Measurements from ENCODE around the gene SLC16A5. TPM values are rescaled to one million over a fixed set of nuclear protein-coding genes. Genes with fewer than 3 reads are reported as not detected.

The SLC16A5 gene
- total and polyA plus RNA-seq, 10 of the 15 experiments (the other 5 are each of a cell fraction or from before 2014, with no cell fraction given) = 0.03 to 3.1 (median 0.96) TPM

GRCh38 chr17:75131278-75132017 lies 43.7 kb downstream of the SLC16A5 start, which contains the start of gene NT5C (continued):
- TF ChIP-seq ATF2 (IDR thresholded peaks at IDR 0.05; ENCODE audit: low read length) (no peak), ETV6 (conservative IDR thresholded peaks at IDR 0.05 in 1 of 2, IDR thresholded peaks at IDR 0.05 in 1 of 2; ENCODE audit: borderline replicate concordance in 1 of 2, low read depth in 1 of 2) (no peak), ZBTB11 (CRISPR knock-in tag; IDR thresholded peaks at IDR 0.05) (no peak), TARDBP (IDR thresholded peaks at IDR 0.05; ENCODE audit: borderline replicate concordance) (no peak), IKZF1 (conservative IDR thresholded peaks at IDR 0.05) (peak; percentile 99), POLR2AphosphoS5 (IDR thresholded peaks at IDR 0.05; ENCODE audit: low read length) (peak; percentile 90), KAT2A (conservative IDR thresholded peaks at IDR 0.05; ENCODE audit: control insufficient read depth, low read depth, low read length) (no peak), FOXM1 (IDR thresholded peaks at IDR 0.05; ENCODE audit: low read depth, low read length) (no peak), JUNB (IDR thresholded peaks at IDR 0.05) (no peak), RBBP5 (conservative IDR thresholded peaks at IDR 0.05) (no peak), BRCA1 (IDR thresholded peaks at IDR 0.05; ENCODE audit: low read depth, low read length) (no peak), ELK1 (IDR thresholded peaks at IDR 0.05; ENCODE audit: low read depth, low read length) (peak; percentile 82), MYC (IDR thresholded peaks at IDR 0.05; ENCODE audit: insufficient read depth, insufficient read length, insufficient replicate concordance, low read length, severe bottlenecking) (peak; percentile 82), RFX5 (IDR thresholded peaks at IDR 0.05; ENCODE audit: low read depth, low read length) (no peak), SREBF2 (IDR thresholded peaks at IDR 0.05; ENCODE audit: low read length) (no peak), SRF (IDR thresholded peaks at IDR 0.05; ENCODE audit: low read depth in 2 of 2, low read length in 2 of 2) (0 out of 4 replicates have a peak, but pooled peaks of 1 of the 2 experiments have one; percentile 5), PAX8 (IDR thresholded peaks at IDR 0.05) (no peak)
- TF ChIP-seq, protein P1, sequence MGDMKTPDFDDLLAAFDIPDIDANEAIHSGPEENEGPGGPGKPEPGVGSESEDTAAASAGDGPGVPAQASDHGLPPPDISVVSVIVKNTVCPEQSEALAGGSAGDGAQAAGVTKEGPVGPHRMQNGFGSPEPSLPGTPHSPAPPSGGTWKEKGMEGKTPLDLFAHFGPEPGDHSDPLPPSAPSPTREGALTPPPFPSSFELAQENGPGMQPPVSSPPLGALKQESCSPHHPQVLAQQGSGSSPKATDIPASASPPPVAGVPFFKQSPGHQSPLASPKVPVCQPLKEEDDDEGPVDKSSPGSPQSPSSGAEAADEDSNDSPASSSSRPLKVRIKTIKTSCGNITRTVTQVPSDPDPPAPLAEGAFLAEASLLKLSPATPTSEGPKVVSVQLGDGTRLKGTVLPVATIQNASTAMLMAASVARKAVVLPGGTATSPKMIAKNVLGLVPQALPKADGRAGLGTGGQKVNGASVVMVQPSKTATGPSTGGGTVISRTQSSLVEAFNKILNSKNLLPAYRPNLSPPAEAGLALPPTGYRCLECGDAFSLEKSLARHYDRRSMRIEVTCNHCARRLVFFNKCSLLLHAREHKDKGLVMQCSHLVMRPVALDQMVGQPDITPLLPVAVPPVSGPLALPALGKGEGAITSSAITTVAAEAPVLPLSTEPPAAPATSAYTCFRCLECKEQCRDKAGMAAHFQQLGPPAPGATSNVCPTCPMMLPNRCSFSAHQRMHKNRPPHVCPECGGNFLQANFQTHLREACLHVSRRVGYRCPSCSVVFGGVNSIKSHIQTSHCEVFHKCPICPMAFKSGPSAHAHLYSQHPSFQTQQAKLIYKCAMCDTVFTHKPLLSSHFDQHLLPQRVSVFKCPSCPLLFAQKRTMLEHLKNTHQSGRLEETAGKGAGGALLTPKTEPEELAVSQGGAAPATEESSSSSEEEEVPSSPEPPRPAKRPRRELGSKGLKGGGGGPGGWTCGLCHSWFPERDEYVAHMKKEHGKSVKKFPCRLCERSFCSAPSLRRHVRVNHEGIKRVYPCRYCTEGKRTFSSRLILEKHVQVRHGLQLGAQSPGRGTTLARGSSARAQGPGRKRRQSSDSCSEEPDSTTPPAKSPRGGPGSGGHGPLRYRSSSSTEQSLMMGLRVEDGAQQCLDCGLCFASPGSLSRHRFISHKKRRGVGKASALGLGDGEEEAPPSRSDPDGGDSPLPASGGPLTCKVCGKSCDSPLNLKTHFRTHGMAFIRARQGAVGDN (IDR thresholded peaks at IDR 0.05) = peak; percentile 95
- TF ChIP-seq, protein P2, sequence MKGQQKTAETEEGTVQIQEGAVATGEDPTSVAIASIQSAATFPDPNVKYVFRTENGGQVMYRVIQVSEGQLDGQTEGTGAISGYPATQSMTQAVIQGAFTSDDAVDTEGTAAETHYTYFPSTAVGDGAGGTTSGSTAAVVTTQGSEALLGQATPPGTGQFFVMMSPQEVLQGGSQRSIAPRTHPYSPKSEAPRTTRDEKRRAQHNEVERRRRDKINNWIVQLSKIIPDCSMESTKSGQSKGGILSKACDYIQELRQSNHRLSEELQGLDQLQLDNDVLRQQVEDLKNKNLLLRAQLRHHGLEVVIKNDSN (IDR thresholded peaks at IDR 0.05; ENCODE audit: borderline replicate concordance, extremely low read length, insufficient read depth, low read depth, low read length) = no peak
